Keratinocyte (primary cell): ENCODE data around the gene CNGA1. TPM values are rescaled to one million over a fixed set of nuclear protein-coding genes. Genes with fewer than 3 reads are reported as not detected.

Experiments
- DNase-seq: peaks from one replicate; pipeline ENCODE4 v3.0.0-alpha.2; 2011; ENCODE audit warnings: low read depth, missing footprints, low spot score
- FAIRE-seq: peaks from 2 replicates; lab custom pipeline; 2011; peaks lifted over from hg19 to GRCh38; lab: Jason Lieb, UNC
- H2AFZ ChIP-seq: 2 replicates; pipeline ENCODE4 v1.6.0; 2012; ENCODE audit warnings: low read length, control low read depth, inconsistent platforms; ENCODE audit not compliant: control insufficient read depth
- H3K27ac ChIP-seq: 2 replicates; pipeline ENCODE4 v1.5.1; 2011; ENCODE audit warnings: low read length; ENCODE audit not compliant: control insufficient read depth, insufficient read depth
- H3K27me3 ChIP-seq: 3 replicates; pipeline ENCODE4 v1.6.0; 2011; ENCODE audit warnings: low read length; ENCODE audit not compliant: control insufficient read depth, insufficient read depth; ENCODE audit errors: extremely low read depth
- H3K36me3 ChIP-seq, 2 experiments: 2 replicates in 1 of 2; 3 replicates in 1 of 2; pipeline ENCODE4 v1.5.1; 2011; ENCODE audit warnings: low read length in 2 of 2, mild to moderate bottlenecking in 1 of 2; ENCODE audit not compliant: control insufficient read depth in 2 of 2, insufficient read depth in 2 of 2; ENCODE audit errors: extremely low read depth in 1 of 2
- H3K4me1 ChIP-seq: 3 replicates; pipeline ENCODE4 v1.5.1; 2011; ENCODE audit warnings: low read length; ENCODE audit not compliant: control insufficient read depth, insufficient read depth; ENCODE audit errors: extremely low read depth
- H3K4me2 ChIP-seq: 3 replicates; pipeline ENCODE4 v1.6.0; 2011; ENCODE audit warnings: low read depth, low read length; ENCODE audit not compliant: control insufficient read depth, insufficient read depth; ENCODE audit errors: extremely low read depth
- H3K4me3 ChIP-seq, 3 experiments: fragments of 200-600 bp in 1 of 3; sonication (generic) in 1 of 3; 2 replicates in 2 of 3; 3 replicates in 1 of 3; pipeline ENCODE4 v1.5.1; 2011 to 2016; ENCODE audit warnings: low read length in 3 of 3, mild to moderate bottlenecking in 3 of 3, control low read depth in 2 of 3, inconsistent platforms in 1 of 3, low read depth in 1 of 3, mixed read lengths in 1 of 3, mixed run types in 1 of 3, moderate library complexity in 1 of 3; ENCODE audit not compliant: control insufficient read depth in 2 of 3, insufficient read depth in 2 of 3; ENCODE audit errors: extremely low read depth in 1 of 3
- H3K79me2 ChIP-seq: 2 replicates; pipeline ENCODE4 v1.6.0; 2012; ENCODE audit warnings: low read length; ENCODE audit not compliant: control insufficient read depth, insufficient read depth
- H3K9ac ChIP-seq: 3 replicates; pipeline ENCODE4 v1.6.0; 2011; ENCODE audit warnings: low read length; ENCODE audit not compliant: control insufficient read depth, insufficient read depth; ENCODE audit errors: extremely low read depth
- H3K9me1 ChIP-seq: 3 replicates; pipeline ENCODE4 v1.6.0; 2011; ENCODE audit warnings: low read length; ENCODE audit not compliant: control insufficient read depth, insufficient read depth; ENCODE audit errors: extremely low read depth
- H3K9me3 ChIP-seq: 2 replicates; pipeline ENCODE4 v1.5.1; 2012; ENCODE audit warnings: low read depth, low read length; ENCODE audit not compliant: control insufficient read depth
- H4K20me1 ChIP-seq: 3 replicates; pipeline ENCODE4 v1.6.0; 2011; ENCODE audit warnings: low read length; ENCODE audit not compliant: control insufficient read depth, insufficient read depth; ENCODE audit errors: extremely low read depth
- EZH2 ChIP-seq: IDR thresholded peaks from one replicate; pipeline ENCODE4 v1.6.1; 2012; ENCODE audit warnings: inconsistent platforms, mild to moderate bottlenecking, low read length, moderate library complexity
- dilution Hi-C: fragments of 300-500 bp; cut with MboI; formaldehyde crosslinking; loops from one replicate; pipeline ENCODE4 v1.7.0; 2020; ENCODE audit warnings: low sequenced_read_pairs; ENCODE audit not compliant: extremely low pct_ligation_motif_present
- polyA plus RNA-seq, 5 experiments: library from polyadenylated mRNA; depleted of rRNA in 3 of 5; stranded (reverse) in 3 of 5; stranded (forward) in 1 of 5; unstranded in 1 of 5; fragments of >200 nt; gene quantifications; 1 replicate in 1 of 5; 2 replicates in 3 of 5; 3 replicates in 1 of 5; pipeline versions ENCODE4 v1.2.1 to v1.2.3, GENCODE V29; 2011 to 2012; ENCODE audit warnings: missing spikeins in 2 of 5, low read depth in 1 of 5, low replicate concordance in 1 of 5
- TF ChIP-seq, protein P1 (sequence below), 3 experiments: IDR thresholded peaks in 1 of 3; conservative IDR thresholded peaks in 1 of 3; optimal IDR thresholded peaks in 1 of 3; 2 replicates in 2 of 3; 3 replicates in 1 of 3; pipeline versions ENCODE3 to v1.5.1; 2011; ENCODE audit warnings: low read length in 3 of 3, mild to moderate bottlenecking in 3 of 3, moderate library complexity in 2 of 3, control low read depth in 1 of 3, inconsistent platforms in 1 of 3; ENCODE audit not compliant: insufficient read depth in 2 of 3; ENCODE audit errors: extremely low read depth in 1 of 3

CNGA1 gene
- polyA plus RNA-seq, 1 donor (not counting 4 experiments of a cell fraction or from before 2014, with no cell fraction given), result 0.58 TPM

DNA sequence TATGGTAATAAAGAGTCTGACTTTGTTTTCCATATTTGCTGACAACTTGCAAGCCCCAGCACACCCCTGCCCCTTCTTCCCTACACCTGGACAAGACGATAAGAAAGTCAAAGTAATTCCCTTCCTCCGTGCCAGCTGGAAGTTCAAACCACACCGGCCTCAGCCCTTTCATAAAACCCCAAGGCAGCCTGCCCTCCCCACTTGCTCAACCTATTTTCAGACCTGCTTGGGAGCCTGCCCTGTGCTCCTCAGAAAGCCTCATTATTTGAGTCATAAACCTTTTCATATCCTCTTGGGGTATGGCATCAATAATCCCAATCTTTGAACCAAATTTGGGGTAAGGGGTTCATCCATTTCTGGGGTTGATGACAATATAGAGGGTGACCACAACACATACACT, 29.6 kb upstream of the CNGA1 start:
- Histone ChIP-seq H3K27me3 (no peaks in the 10 kb centered on the region), H3K79me2 (no peaks in the 10 kb centered on the region), H4K20me1 (no peaks in the 10 kb centered on the region), H3K27ac (no peak overlapping the region), H3K4me2 (no peak overlapping the region), H3K36me3 (no peaks in the 10 kb centered on the region), H3K4me1 (peaks cover 2% of the 10 kb centered on the region), H2AFZ (no peak overlapping the region), H3K9me1 (no peaks in the 10 kb centered on the region), H3K9ac (no peak overlapping the region), H3K4me3 (no peak overlapping the region), H3K9me3 (no peaks in the 10 kb centered on the region)
- FAIRE-seq, result no peak
- dilution Hi-C loops, result no loop called here
- DNase-seq, result no peak
- no peak for TF ChIP-seq EZH2
- TF ChIP-seq, protein P1, sequence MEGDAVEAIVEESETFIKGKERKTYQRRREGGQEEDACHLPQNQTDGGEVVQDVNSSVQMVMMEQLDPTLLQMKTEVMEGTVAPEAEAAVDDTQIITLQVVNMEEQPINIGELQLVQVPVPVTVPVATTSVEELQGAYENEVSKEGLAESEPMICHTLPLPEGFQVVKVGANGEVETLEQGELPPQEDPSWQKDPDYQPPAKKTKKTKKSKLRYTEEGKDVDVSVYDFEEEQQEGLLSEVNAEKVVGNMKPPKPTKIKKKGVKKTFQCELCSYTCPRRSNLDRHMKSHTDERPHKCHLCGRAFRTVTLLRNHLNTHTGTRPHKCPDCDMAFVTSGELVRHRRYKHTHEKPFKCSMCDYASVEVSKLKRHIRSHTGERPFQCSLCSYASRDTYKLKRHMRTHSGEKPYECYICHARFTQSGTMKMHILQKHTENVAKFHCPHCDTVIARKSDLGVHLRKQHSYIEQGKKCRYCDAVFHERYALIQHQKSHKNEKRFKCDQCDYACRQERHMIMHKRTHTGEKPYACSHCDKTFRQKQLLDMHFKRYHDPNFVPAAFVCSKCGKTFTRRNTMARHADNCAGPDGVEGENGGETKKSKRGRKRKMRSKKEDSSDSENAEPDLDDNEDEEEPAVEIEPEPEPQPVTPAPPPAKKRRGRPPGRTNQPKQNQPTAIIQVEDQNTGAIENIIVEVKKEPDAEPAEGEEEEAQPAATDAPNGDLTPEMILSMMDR (optimal IDR thresholded peaks at IDR 0.05 in 1 of 3, IDR thresholded peaks at IDR 0.05 in 1 of 3, conservative IDR thresholded peaks at IDR 0.05 in 1 of 3; ENCODE audit: extremely low read depth in 1 of 3, insufficient read depth in 2 of 3, low read length in 3 of 3), result no peak

DNA sequence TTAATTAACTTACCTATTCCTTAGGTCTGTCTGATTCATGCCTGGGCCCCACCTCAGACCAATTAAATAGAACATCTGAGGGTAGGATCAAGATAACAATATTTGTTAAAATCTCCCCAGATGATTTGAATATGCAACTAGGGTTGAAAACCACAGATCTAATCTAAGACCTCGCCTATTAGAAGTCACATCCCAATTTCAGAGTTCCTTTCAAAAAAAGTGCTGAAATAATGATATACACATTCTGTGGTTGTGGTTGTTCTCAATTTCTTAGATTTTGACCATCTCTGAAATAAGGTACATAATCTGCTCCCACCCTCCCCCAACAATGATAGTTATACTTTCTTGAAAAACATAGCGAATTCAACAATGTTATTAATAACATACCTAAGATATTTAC, 27.8 kb upstream of the CNGA1 start:
- dilution Hi-C loops, result no loop called here
- DNase-seq (no peak), FAIRE-seq (no peak)
- Histone ChIP-seq H3K9me3 (no peaks in the 10 kb centered on the region), H3K9ac (no peak overlapping the region), H3K27me3 (no peaks in the 10 kb centered on the region), H3K36me3 (no peaks in the 10 kb centered on the region), H2AFZ (no peak overlapping the region), H3K4me1 (no peaks in the 10 kb centered on the region), H3K4me2 (no peak overlapping the region), H3K79me2 (no peaks in the 10 kb centered on the region), H3K9me1 (no peaks in the 10 kb centered on the region), H3K4me3 (no peak overlapping the region), H4K20me1 (no peaks in the 10 kb centered on the region), H3K27ac (no peak overlapping the region)
- TF ChIP-seq, protein P1 (optimal IDR thresholded peaks at IDR 0.05 in 1 of 3, IDR thresholded peaks at IDR 0.05 in 1 of 3, conservative IDR thresholded peaks at IDR 0.05 in 1 of 3; ENCODE audit: extremely low read depth in 1 of 3, insufficient read depth in 2 of 3, low read length in 3 of 3), result no peak
- TF ChIP-seq EZH2, result no peak
